Suppressor macrophage (primary cell): ENCODE data around the gene COG2.
"Not testable (repeated sequence)": the region's sequence is repeated elsewhere in the genome, so short reads cannot be mapped to it uniquely, and the experiment has no call there.

Source experiments
- DNase-seq, 4 experiments: peaks; one replicate each; pipeline ENCODE4 v3.0.0-alpha.2; 2020 to 2022

COG2 gene

DNA sequence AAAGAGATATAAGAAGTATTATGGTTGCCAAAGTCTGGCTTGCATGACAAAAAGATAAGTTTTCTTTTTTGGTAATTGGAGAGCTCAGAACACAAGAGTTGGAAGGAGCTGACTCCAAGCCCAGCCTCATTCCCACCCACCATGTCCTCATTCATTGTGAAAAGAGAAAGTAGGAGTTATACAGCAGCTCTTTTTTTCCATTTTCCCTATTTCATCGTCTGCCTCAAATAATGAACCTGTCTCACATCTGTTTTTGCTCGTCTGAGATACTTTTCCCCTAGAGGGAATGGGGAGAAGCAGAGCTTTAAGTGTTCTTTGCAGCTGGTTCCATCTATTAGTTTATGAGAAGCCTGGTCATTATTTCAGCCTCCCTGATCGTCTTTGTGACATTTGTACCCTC, 36.9 kb downstream of the COG2 start:
- DNase-seq = no peak

DNA sequence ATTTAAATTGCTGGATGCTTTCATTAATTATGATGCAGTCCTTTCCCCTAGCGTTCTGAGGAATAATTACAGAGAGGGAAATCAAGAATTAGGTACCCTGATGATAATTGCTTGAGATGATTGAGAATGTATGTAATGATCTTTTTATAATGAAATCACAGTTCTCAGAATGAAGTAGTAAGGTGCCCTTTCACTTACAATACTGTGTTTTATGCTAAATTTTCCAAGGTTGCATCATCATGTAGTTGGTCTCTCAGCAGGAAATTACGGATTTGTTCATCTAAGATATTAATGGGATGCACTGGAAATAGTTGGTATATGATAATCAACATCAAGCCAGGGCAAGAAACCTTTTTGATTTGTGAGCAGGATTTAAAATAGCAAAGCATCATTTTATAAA, 37.5 kb downstream of the COG2 start:
- DNase-seq = no peak

DNA sequence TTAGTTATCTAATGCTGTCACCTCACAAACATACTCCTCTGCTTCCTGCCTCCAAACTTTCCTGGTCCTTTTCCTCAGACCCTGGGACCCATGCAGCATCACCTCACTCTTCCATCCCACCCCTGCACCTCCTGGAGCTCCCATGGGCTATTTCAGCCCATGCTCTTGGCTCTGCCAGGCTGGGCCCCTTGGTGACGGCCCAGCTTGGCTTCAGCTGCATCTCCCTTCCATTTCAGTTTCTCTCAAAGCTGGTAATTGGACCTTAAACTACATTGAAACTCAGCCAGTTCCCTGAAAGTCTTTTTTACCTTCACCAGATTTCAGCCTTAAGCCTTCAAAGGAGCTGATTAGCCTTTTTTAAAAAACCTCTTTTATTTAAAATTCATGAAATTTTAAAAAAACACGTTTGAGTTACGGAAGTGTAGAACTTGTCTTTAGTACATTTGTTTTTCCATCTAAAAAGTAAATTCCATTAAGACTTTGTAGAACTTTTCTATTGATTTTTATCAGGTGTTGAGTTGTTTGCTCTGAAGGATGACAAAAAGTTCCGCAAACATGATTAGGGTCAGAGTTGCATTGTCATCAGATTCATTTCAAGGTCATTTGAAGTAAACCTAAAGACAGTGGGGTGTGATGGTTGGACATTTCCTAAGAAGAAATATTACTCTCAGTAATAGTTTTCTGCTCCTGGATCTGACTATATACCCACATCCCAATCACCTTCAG, 38.2 kb downstream of the COG2 start:
- DNase-seq = no peak

GRCh38 chr1:230681599-230681998, 39.3 kb downstream of the COG2 start:
- peak in 2 of 4 experiments; percentile 11 to 13 for DNase-seq

DNA sequence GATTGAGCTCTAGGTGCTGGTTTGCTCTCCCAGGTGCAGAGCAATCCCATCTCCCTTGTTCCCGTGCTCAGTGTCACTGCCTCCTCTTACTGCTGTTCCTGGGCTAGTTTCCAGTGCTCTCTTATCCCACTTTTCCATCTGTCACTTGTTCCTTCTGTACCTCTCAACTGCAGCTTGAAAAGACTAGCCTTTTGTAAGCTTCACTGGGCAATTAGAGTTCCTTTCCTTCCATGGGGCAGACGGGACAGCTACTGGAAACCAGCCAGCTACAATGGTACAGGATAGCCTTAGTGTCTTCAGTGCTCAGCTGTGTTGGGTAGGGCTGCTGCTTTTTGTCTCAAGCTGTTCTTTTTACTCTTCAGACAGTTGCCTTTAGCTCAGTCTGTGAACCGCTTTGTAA, 40.0 kb downstream of the COG2 start:
- DNase-seq = no peak

- no peak for DNase-seq
These were observed 40.8 kb downstream of the COG2 start for GRCh38 chr1:230682882-230683610.

GRCh38 chr1:230684146-230684545, 41.9 kb downstream of the COG2 start:
- no peak for DNase-seq

DNA sequence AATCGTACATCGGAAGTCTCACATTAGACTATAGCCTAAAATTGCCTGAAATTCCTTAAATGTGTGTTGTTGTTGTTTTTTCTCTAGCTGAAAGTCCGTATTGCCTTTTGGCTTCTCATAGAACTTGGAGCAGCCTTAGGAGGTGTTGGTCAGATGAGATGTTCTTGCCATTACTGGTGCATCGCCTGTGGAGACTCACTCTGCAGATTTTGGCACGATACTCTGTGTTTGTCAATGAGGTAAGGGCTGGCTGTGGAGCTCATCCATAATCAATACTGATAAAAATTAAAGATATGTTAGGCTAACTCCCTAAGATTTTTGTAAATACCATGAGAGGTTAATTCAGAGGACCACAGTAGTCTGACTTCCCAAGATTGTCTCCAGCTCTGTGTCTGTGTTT, 42.7 kb downstream of the COG2 start:
- no peak for DNase-seq

DNA sequence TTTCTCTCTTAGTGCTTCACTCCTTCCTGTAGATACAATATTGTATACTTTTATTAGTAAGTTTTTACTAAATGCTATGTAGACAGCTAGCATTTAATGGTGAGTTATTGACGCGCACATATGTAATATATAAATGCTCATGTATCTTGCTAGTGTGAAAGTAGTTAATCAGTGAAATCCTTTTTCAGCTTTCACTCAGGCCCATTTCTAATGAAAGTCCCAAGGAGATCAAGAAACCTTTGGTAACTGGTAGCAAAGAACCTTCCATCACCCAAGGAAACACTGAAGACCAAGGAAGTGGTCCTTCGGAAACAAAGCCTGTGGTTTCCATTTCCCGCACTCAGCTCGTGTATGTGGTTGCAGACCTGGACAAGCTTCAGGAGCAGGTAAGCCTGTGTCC, 44.5 kb downstream of the COG2 start:
- DNase-seq = no peak

GRCh38 chr1:230690101-230690500, 47.8 kb downstream of the COG2 start:
- DNase-seq = no peak

DNA sequence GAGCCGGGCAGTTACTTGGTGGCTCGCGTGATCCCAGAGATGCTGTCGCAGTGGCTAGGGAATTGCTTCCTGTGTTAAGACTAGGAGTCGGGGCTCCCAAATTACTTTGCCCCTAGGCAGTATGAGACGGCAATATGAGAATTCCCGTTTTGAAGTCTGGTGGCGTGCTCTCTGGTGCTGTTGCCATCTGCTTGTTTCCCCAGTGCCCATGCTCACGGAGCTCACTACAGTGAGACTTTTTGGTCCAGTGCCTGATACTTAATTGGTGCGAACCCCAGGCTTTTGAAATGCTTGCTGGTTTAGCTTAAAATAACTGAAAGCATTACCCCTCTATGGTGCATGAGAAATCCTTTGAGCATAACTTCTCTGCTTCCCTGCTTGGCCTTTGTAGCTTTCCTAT, 49.3 kb downstream of the COG2 start:
- no peak for DNase-seq

DNA sequence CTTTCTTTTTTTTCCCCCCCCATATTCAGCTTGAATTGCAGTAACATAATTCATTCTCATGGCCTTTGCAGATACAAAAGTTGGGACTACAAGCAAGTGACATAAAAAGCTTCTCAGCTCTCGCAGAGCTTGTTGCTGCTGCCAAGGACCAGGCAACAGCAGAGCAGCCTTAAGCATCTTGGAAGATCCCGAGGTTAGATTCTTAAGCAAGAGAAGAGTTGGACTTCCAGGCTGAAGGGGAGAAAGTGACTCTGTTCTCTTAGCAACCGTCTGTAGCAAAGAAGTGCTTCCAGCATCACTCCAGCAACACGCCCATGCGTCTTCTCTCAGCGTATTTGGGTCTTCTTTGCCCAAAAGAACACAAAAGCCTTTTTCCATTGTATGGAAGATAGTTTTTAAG, 50.9 kb downstream of the COG2 start:
- no peak for DNase-seq

- no peak for DNase-seq
These were observed 51.5 kb downstream of the COG2 start for GRCh38 chr1:230693777-230694176.

- DNase-seq = no peak
These were observed 52.2 kb downstream of the COG2 start for GRCh38 chr1:230694464-230694863.

- DNase-seq = no peak
These were observed 52.7 kb downstream of the COG2 start for GRCh38 chr1:230694991-230695390.

DNA sequence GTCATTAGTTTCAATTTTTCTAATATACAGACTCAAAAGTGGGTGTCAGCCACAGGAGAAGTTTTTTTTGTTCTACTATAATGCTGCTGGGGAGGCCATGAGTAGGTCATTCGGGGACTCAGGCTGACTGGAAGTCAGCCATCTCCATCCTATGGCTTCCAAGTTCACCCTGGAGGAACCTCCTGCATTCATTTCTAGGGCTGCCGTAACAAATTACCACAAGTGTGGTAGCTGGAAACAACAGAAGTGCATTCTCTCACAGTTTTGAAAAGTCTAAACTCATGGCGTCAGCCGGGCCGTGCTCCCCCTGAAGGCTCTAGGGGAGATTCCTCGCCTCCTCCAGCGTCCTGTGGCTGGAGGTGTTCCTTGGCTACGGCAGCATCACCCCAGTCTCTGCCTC, 53.9 kb downstream of the COG2 start:
- no peak for DNase-seq

GRCh38 chr1:230696722-230697437, 54.6 kb downstream of the COG2 start:
- no peak for DNase-seq

- DNase-seq = no peak
These were observed 55.8 kb downstream of the COG2 start for GRCh38 chr1:230698130-230698529.

DNA sequence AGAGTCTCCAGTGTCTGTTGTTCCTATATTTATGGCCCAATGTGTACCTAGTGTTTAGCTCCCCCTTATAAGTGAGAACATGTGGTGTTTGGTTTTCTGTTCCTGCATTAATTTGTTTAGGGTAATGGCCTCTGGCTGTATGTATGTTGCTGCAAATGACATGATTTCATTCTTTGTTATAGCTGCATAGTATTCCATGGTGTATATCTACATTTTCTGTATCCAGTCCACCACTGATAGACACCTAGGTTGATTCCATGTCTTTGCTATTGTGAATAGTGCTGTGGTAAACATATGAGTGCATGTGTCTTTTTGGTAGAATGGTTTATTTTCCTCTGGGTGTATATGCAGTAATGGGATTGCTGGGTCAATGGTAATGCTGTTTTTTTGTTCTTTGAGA, 56.7 kb downstream of the COG2 start:
- DNase-seq = not testable (repeated sequence)

- DNase-seq = no peak
These were observed 57.4 kb downstream of the COG2 start for GRCh38 chr1:230699716-230700115.

DNA sequence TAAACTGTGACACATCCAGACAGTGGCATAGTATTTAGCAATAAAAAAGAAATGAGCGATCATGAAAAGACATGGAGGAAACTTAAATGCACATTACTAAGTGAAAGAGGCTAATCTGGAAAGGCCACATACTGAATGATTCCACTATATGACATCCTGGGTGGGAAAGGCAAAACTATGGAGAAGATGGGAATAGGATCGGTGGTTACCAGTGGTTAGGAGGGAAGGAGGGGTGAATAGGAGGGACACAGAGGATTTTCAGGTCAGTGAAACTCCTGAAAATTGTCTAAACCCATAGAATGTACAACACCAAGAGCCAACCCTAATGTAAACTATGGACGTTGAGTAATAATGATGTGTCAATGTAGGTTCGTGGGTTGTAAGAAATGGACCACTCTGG, 57.9 kb downstream of the COG2 start:
- DNase-seq = no peak

GRCh38 chr1:230701434-230701833, 59.2 kb downstream of the COG2 start:
- no peak for DNase-seq

GRCh38 chr1:230701895-230702768, 59.9 kb downstream of the COG2 start:
- no peak for DNase-seq
